Activated naive CD4-positive, alpha-beta T cell treated with anti-CD3 and anti-CD28 coated beads, Interleukin-2, amount 50 U/mL, for 16 hours (primary cell): ENCODE data around the gene HSD17B8.

Experiments
- DNase-seq: peaks from one replicate; pipeline ENCODE4 v3.0.0-alpha.2; 2020

The HSD17B8 gene

GRCh38 chr6:33192671-33193602 lies 11.5 kb upstream of the HSD17B8 start:
- DNase-seq = peak; percentile 43

GRCh38 chr6:33193619-33194018 lies 10.8 kb upstream of the HSD17B8 start:
- DNase-seq = no peak

GRCh38 chr6:33194431-33194979 lies 9.9 kb upstream of the HSD17B8 start:
- no peak for DNase-seq

GRCh38 chr6:33195304-33196165 lies 8.9 kb upstream of the HSD17B8 start:
- no peak for DNase-seq

GRCh38 chr6:33197431-33198048 lies 6.9 kb upstream of the HSD17B8 start:
- DNase-seq = no peak

- no peak for DNase-seq
Measured at GRCh38 chr6:33198159-33198852, 6.1 kb upstream of the HSD17B8 start.

- no peak for DNase-seq
Measured at GRCh38 chr6:33198853-33199436, 5.5 kb upstream of the HSD17B8 start.

- peak; percentile 70 for DNase-seq
Measured at GRCh38 chr6:33199687-33200218, 4.7 kb upstream of the HSD17B8 start.

- DNase-seq = peak; percentile 99
Measured at GRCh38 chr6:33200219-33201146, 4.0 kb upstream of the HSD17B8 start, which contains the start of the genes RXRB and SLC39A7. RXRB (minus strand) TSS chr6:33200665; CDS start chr6:33200476, 189 bp downstream. SLC39A7 (plus strand) TSS chr6:33200867; CDS start chr6:33201246, 379 bp downstream.

GRCh38 chr6:33201147-33201545 lies 3.3 kb upstream of the HSD17B8 start:
- no peak for DNase-seq

GRCh38 chr6:33201935-33202334 lies 2.5 kb upstream of the HSD17B8 start:
- DNase-seq = no peak

GRCh38 chr6:33202799-33203198 lies 1.7 kb upstream of the HSD17B8 start:
- DNase-seq = no peak

GRCh38 chr6:33203443-33204164 lies 851 bp upstream of the HSD17B8 start:
- no peak for DNase-seq

GRCh38 chr6:33204165-33204414 lies 365 bp upstream of the HSD17B8 start:
- no peak for DNase-seq

GRCh38 chr6:33205191-33206026 lies 954 bp downstream of the HSD17B8 start:
- peak; percentile 32 for DNase-seq

- no peak for DNase-seq
Measured at GRCh38 chr6:33206027-33206863, 1.8 kb downstream of the HSD17B8 start.

GRCh38 chr6:33206864-33207551 lies 2.6 kb downstream of the HSD17B8 start:
- no peak for DNase-seq
